CD8-positive, alpha-beta memory T cell (primary cell): ENCODE results near the gene PIK3R6. TPM values are rescaled to one million over a fixed set of nuclear protein-coding genes. Genes with fewer than 3 reads are reported as not detected.

Source experiments
- CTCF ChIA-PET: fragments of 350-600 bp; sonication (Branson Sonifier 250); formaldehyde crosslinking; loops from one replicate; lab custom pipeline; 2021; ENCODE audit warnings: antibody characterized with exemption; lab: Charles Lee
- POLR2A ChIA-PET: fragments of 350-600 bp; sonication (Branson Sonifier 250); formaldehyde crosslinking; loops from one replicate; lab custom pipeline; 2021; ENCODE audit warnings: antibody characterized with exemption; lab: Charles Lee
- DNase-seq, 5 donors: peaks; one replicate each; pipeline versions ENCODE4 v3.0.0 to v3.0.0-alpha.2; 2020 to 2022; ENCODE audit warnings: mixed read lengths in 1 of 5
- H3K27ac ChIP-seq: one replicate; pipeline ENCODE4 v1.7.0; 2013; ENCODE audit warnings: low read depth, mild to moderate bottlenecking, low read length, moderate library complexity
- H3K27me3 ChIP-seq: 2 replicates; pipeline ENCODE4 v1.7.0; 2013; ENCODE audit warnings: low read length, mild to moderate bottlenecking; ENCODE audit not compliant: insufficient read depth, poor library complexity, severe bottlenecking
- H3K36me3 ChIP-seq: 2 replicates; pipeline ENCODE4 v1.7.0; 2013; ENCODE audit warnings: mild to moderate bottlenecking, low read length, moderate library complexity; ENCODE audit not compliant: insufficient read depth
- H3K4me1 ChIP-seq: 2 replicates; pipeline ENCODE4 v1.7.0; 2013; ENCODE audit warnings: mild to moderate bottlenecking, low read length, moderate library complexity; ENCODE audit not compliant: insufficient read depth
- H3K4me3 ChIP-seq: 2 replicates; pipeline ENCODE4 v1.7.0; 2013; ENCODE audit warnings: mild to moderate bottlenecking, low read length
- H3K9me3 ChIP-seq: 2 replicates; pipeline ENCODE4 v1.7.0; 2013; ENCODE audit warnings: mild to moderate bottlenecking, low read length
- H3K27ac Mint-ChIP-seq, 8 donors: one replicate each; pipeline ENCODE4 v1.8.0; 2020 to 2021; ENCODE audit warnings: mixed read lengths in 8 of 8, mild to moderate bottlenecking in 6 of 8, inconsistent platforms in 3 of 8, moderate library complexity in 3 of 8
- H3K27me3 Mint-ChIP-seq, 2 donors: one replicate each; pipeline ENCODE4 v1.8.0; 2020 to 2021; ENCODE audit warnings: mixed read lengths in 2 of 2, mild to moderate bottlenecking in 1 of 2, moderate library complexity in 1 of 2
- H3K36me3 Mint-ChIP-seq, 3 donors: one replicate each; pipeline ENCODE4 v1.8.0; 2020 to 2021; ENCODE audit warnings: mixed read lengths in 3 of 3, inconsistent platforms in 1 of 3, mild to moderate bottlenecking in 1 of 3
- H3K4me1 Mint-ChIP-seq, 3 donors: one replicate each; pipeline ENCODE4 v1.8.0; 2020 to 2021; ENCODE audit warnings: mixed read lengths in 3 of 3, inconsistent platforms in 1 of 3, mild to moderate bottlenecking in 1 of 3
- H3K4me3 Mint-ChIP-seq, 7 donors: one replicate each; pipeline ENCODE4 v1.8.0; 2020 to 2021; ENCODE audit warnings: mixed read lengths in 7 of 7, mild to moderate bottlenecking in 6 of 7, moderate library complexity in 4 of 7, inconsistent platforms in 2 of 7
- H3K9me3 Mint-ChIP-seq, 5 donors: one replicate each; pipeline ENCODE4 v1.8.0; 2020 to 2022; ENCODE audit warnings: mixed read lengths in 5 of 5, mild to moderate bottlenecking in 3 of 5, moderate library complexity in 2 of 5, inconsistent platforms in 1 of 5
- polyA plus RNA-seq: library from polyadenylated mRNA; unstranded; fragments of 300-500 nt; fragmentation: Illumina TruSeq; gene quantifications from one replicate; pipeline ENCODE4 v1.2.3, GENCODE V29; 2021
- total RNA-seq, 2 experiments: library from RNA; stranded (reverse); gene quantifications; one replicate each; pipeline ENCODE4 v1.2.3, GENCODE V29; 2021

Gene PIK3R6
- total and polyA plus RNA-seq, 3 experiments from 2014 or later: 0.18 to 0.61 (median 0.35) TPM

DNA sequence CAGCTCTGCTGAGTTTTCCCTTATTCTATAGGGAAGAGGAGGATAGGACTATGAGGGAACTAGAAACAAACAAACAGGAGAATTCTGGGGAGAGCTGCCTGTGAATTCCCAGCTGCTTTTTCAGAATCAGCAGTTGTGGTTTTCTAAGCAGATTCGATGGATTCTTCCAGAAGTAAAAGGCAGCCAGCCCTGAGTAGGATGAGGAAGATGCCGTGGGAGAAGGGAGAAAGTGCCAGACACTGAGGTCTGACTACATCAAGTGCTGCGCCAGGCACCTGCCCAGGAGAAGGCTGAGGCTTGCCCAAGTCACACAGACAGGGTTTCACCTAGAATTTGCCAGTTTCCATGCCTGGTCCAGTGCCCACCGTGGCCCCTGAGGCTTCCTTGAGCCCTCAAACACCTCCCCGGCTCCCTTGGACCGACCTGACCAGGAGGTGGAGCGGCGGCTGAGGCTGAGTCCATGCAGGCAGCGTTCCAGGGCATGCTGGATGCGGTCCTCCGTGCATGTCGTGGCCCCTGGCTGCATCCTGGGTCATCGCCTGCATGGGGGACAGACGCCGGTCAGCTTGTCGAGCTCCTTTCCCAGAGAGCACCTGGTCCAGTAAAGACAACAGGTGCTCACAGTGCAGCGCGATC is 43.6 kb upstream of the PIK3R6 start:
- H3K27ac Mint-ChIP-seq: peak overlapping the region in 7 of 8 donors; percentile 29 to 85 (median 77)
- H3K4me3 ChIP-seq: no peak overlapping the region
- no peaks in the 10 kb centered on the region for H3K9me3 Mint-ChIP-seq
- CTCF ChIA-PET: interaction anchor here (1.0 kb wide), 1 partner anchor 10 kb away, joined by 4 read pairs; no protein-coding TSS in a partner anchor
- H3K36me3 ChIP-seq: peaks cover 48% of the 10 kb centered on the region
- no peak overlapping the region for H3K4me3 Mint-ChIP-seq
- H3K27me3 Mint-ChIP-seq: no peaks in the 10 kb centered on the region
- H3K27ac ChIP-seq: no peak overlapping the region
- DNase-seq: no peak
- no peaks in the 10 kb centered on the region for H3K9me3 ChIP-seq
- no peaks in the 10 kb centered on the region for H3K4me1 ChIP-seq
- H3K4me1 Mint-ChIP-seq: peaks cover 20 to 51% (median 45%) of the 10 kb centered on the region in 3 donors
- POLR2A ChIA-PET: interaction anchor here (0.6 to 1.4 kb wide), 2 partner anchors 54 to 1457 kb away, joined by 4 to 5 read pairs; partner anchors contain the start of gene PIK3R5
- H3K27me3 ChIP-seq: no peaks in the 10 kb centered on the region
- H3K36me3 Mint-ChIP-seq: peaks cover 11 to 84% (median 17%) of the 10 kb centered on the region in 3 donors

DNA sequence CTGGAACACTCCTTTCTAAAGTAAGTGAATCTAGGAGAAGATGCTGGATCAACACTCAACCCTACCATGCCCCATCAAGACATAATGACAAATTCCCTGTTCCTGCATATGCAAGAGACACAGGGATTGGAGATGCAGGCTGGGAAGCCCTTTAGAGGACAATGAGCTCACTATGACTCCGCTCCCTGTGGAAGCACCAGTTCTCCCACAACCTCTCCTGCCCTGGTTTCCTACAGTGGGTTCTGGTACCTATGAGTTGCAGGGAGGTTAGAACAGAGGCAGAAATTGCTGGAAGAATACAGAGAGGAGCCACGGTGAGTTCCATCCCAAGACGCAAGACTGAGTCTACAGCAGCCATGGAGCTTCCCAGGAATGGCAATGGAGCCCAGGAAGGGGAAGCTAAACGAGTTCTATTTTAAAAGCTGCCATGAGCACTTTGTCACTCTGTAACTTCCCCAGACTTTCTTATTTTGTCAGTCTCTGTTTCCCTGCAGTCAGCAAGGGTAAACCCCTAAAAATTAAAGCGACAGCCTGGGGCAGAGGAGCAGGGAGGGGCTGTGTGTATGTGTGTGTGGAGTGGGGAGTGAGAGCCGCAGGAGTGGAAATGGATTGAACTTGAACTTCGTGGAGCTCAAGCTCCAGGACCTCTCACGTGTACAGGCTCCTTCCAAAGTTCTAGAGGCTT is 42.3 kb upstream of the PIK3R6 start:
- Histone ChIP-seq H3K4me3 (no peak overlapping the region), H3K36me3 (peaks cover 58% of the 10 kb centered on the region), H3K9me3 (no peaks in the 10 kb centered on the region), H3K27ac (no peak overlapping the region), H3K27me3 (no peaks in the 10 kb centered on the region), H3K4me1 (no peaks in the 10 kb centered on the region)
- no peak overlapping the region for H3K4me3 Mint-ChIP-seq
- H3K36me3 Mint-ChIP-seq: peaks cover 13 to 88% (median 21%) of the 10 kb centered on the region in 3 donors
- ChIA-PET POLR2A (interaction anchor here (1.4 kb wide), 1 partner anchor 55 kb away, joined by 4 read pairs; the partner anchor contains the start of gene PIK3R5), CTCF (interaction anchor here (1.0 kb wide), 1 partner anchor 9 kb away, joined by 4 read pairs; no protein-coding TSS in a partner anchor)
- H3K27ac Mint-ChIP-seq: peak overlapping the region in 5 of 8 donors; percentile 8 to 79 (median 46)
- H3K4me1 Mint-ChIP-seq: peaks cover 29 to 48% (median 47%) of the 10 kb centered on the region in 3 donors
- H3K9me3 Mint-ChIP-seq: no peaks in the 10 kb centered on the region
- no peak for DNase-seq
- H3K27me3 Mint-ChIP-seq: no peaks in the 10 kb centered on the region

DNA sequence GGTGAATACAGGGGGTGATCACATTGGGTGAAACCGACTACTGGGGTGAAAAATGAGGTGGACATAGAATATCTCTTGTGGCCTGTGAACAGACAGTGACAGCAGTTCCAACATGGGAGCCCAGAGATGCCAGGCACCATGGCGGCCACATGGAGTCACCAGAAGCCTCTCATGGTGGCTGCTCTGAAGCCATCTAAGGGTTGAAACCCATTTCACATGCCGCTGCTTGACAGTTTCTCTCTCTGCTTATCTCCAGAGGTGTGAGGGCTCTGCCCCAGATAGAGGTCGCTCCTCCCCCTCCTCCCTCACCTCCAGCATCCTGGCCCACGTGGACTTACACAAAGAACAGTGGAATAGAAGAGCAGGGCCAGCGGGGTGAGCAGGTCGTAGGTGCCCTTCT is 37.9 kb upstream of the PIK3R6 start:
- Histone ChIP-seq H3K27me3 (no peaks in the 10 kb centered on the region), H3K36me3 (peaks cover 51% of the 10 kb centered on the region), H3K4me3 (no peak overlapping the region), H3K9me3 (no peaks in the 10 kb centered on the region), H3K27ac (no peak overlapping the region), H3K4me1 (peaks cover 16% of the 10 kb centered on the region)
- DNase-seq: peak in 2 of 5 donors; percentile 37
- H3K27me3 Mint-ChIP-seq: no peaks in the 10 kb centered on the region
- H3K27ac Mint-ChIP-seq: peak overlapping the region; percentile 62 to 94 (median 89)
- ChIA-PET CTCF (no interaction called here), POLR2A (no interaction called here)
- no peaks in the 10 kb centered on the region for H3K9me3 Mint-ChIP-seq
- H3K4me1 Mint-ChIP-seq: peaks cover 41 to 44% (median 42%) of the 10 kb centered on the region in 3 donors
- peaks cover 21 to 82% (median 30%) of the 10 kb centered on the region in 3 donors for H3K36me3 Mint-ChIP-seq
- peak overlapping the region in 3 of 7 donors; percentile 4 to 39 (median 26) for H3K4me3 Mint-ChIP-seq

DNA sequence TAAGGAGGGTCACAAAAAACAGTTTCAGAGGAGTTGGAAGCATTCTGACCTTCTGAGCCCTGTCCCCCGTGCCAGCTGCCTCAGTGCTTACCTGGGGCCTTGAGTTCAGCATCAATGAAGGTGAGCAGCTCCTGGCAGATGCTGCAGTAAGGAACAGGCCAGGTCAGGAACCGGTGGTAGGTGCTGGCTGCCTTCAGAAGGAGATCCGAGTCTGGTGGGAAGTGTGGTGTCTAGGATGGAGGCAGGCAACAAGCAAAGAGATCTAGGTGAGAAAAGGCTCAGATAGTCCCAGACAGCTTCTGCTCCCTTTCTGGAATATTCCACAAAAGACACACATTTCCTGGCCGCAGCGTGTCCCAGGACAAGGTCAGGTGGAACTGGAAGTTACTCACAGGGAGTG is 37.2 kb upstream of the PIK3R6 start:
- peaks cover 46% of the 10 kb centered on the region for H3K36me3 ChIP-seq
- ChIA-PET POLR2A (no interaction called here), CTCF (no interaction called here)
- H3K9me3 ChIP-seq: no peaks in the 10 kb centered on the region
- peaks cover 22% of the 10 kb centered on the region for H3K4me1 ChIP-seq
- no peak for DNase-seq
- Mint-ChIP-seq H3K36me3 (peaks cover 25 to 81% (median 30%) of the 10 kb centered on the region in 3 donors), H3K9me3 (no peaks in the 10 kb centered on the region), H3K4me3 (no peak overlapping the region), H3K27ac (peak overlapping the region; percentile 61 to 94 (median 89)), H3K4me1 (peaks cover 47 to 49% (median 48%) of the 10 kb centered on the region in 3 donors), H3K27me3 (no peaks in the 10 kb centered on the region)
- H3K4me3 ChIP-seq: no peak overlapping the region
- no peak overlapping the region for H3K27ac ChIP-seq
- H3K27me3 ChIP-seq: no peaks in the 10 kb centered on the region

DNA sequence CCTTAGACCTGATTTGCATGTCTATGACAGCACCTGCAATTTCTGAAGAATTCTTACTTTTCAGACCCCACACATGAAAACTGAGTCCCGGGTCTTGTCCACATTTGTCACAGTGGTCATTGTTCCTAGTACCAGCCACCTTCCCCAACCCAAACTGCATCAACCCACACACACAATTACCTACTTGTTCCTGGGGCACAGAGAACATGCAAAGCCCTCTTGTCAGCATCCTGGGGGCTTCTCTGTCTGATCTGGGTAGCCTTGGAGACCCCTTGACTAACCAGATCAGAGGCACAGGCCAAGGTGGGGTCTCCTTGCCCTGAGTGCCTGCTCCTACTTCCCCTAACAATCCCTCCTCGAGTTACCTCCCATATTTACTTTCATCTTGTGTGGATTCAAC is 36.7 kb upstream of the PIK3R6 start:
- H3K27me3 Mint-ChIP-seq: no peaks in the 10 kb centered on the region
- no peaks in the 10 kb centered on the region for H3K27me3 ChIP-seq
- POLR2A ChIA-PET: no interaction called here

DNA sequence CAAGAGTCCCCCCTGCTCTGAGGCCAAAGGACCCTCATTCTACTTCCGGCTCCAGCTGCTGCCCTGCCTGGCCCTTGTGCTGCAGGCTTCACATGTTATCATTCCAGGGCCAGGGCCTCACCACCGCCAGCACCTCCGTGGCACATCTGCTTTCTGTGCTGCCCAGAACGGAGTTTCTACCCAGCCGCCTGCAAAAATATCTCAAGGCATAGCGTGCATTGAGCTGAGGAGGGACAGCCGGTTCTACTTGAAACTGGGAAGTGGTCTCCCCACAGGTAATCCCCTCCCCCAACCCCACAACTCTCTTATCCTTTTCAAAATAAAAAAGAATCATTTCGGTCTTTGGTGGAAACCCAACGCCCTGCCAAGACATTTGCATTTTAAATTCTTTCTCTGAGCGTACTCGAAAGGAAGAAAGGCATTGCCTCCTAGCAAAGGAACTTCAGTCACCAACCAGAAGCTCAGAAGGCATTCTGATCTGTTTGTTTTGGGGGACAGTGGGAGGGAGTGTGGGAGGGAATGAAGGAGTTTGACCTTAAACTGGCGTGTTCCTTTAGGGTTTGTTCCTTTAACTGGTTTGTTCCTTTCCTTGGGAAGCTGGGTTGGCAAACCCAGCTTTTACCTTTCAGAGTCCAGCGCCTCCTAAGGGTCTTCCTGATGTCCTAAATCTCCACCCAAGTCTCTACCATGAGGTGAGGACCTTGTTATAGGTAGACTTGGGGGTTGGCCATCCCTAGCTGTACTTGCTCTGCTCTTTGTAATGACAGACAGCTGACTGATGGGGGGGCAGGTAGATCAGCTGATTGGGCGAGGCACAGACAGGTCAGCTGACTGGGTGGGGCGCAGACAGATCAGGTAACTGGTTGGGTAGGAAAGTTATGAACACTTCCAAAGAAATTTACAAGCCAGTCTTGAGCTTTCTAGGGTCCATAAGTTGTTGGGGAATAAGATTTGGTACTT is 33.4 kb upstream of the PIK3R6 start:
- H3K36me3 Mint-ChIP-seq: peaks cover 18 to 81% (median 32%) of the 10 kb centered on the region in 3 donors
- Histone ChIP-seq H3K9me3 (no peaks in the 10 kb centered on the region), H3K4me3 (no peak overlapping the region), H3K27ac (no peak overlapping the region), H3K36me3 (peaks cover 40% of the 10 kb centered on the region), H3K4me1 (peaks cover 60% of the 10 kb centered on the region), H3K27me3 (no peaks in the 10 kb centered on the region)
- H3K9me3 Mint-ChIP-seq: no peaks in the 10 kb centered on the region
- peak overlapping the region; percentile 93 to 99 (median 97) for H3K27ac Mint-ChIP-seq
- POLR2A ChIA-PET: interaction anchor here (0.7 to 1.0 kb wide), 4 partner anchors 12 to 60 kb away, joined by 3 to 4 read pairs (median 4); no protein-coding TSS in a partner anchor
- peak overlapping the region in 3 of 7 donors; percentile 5 to 24 (median 19) for H3K4me3 Mint-ChIP-seq
- H3K27me3 Mint-ChIP-seq: peaks cover 0 to 1% of the 10 kb centered on the region in 2 donors
- CTCF ChIA-PET: interaction anchor here (0.9 to 3.4 kb wide), 7 partner anchors 8 to 97 kb away, joined by 3 to 18 read pairs (median 7); partner anchors contain the start of gene PIK3R5
- peak in 1 of 5 donors; percentile 46 for DNase-seq
- H3K4me1 Mint-ChIP-seq: peaks cover 77 to 81% (median 80%) of the 10 kb centered on the region in 3 donors

More for the DNA sequence above, 36.7 kb upstream of the PIK3R6 start:
- Histone ChIP-seq H3K9me3 (no peaks in the 10 kb centered on the region), H3K27ac (no peak overlapping the region), H3K4me1 (peaks cover 27% of the 10 kb centered on the region), H3K36me3 (peaks cover 43% of the 10 kb centered on the region), H3K4me3 (no peak overlapping the region)
- DNase-seq: no peak
- Mint-ChIP-seq H3K4me1 (peaks cover 52 to 53% (median 53%) of the 10 kb centered on the region in 3 donors), H3K27ac (peak overlapping the region; percentile 61 to 94 (median 84)), H3K9me3 (no peaks in the 10 kb centered on the region), H3K36me3 (peaks cover 25 to 78% (median 32%) of the 10 kb centered on the region in 3 donors), H3K4me3 (peak overlapping the region in 1 of 7 donors; percentile 29)
- CTCF ChIA-PET: no interaction called here

DNA sequence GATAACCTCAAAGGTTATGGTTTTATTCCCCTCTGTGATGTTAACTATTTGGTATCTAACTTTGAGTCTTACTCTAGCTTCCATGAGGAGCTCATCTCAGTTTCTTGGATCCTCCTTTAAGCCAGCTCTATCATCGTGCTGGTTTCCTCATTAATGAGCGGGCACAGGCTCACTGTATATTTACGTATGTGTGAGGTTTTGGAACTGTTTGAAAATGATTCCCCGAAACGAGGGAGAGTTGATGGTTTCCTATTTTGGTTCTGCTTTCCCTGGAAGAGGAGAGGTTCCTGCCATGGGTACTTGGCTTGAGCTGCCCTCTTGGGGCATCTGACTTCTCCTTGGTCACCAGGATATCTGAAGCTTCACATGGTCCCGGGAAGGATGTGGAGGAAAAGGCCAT is 32.7 kb upstream of the PIK3R6 start:
- Mint-ChIP-seq H3K36me3 (peaks cover 18 to 81% (median 30%) of the 10 kb centered on the region in 3 donors), H3K4me1 (peaks cover 77 to 84% (median 81%) of the 10 kb centered on the region in 3 donors), H3K27ac (peak overlapping the region; percentile 93 to 99 (median 97)), H3K9me3 (no peaks in the 10 kb centered on the region), H3K4me3 (peak overlapping the region in 6 of 7 donors; percentile 37 to 67 (median 53)), H3K27me3 (peaks cover 0 to 1% of the 10 kb centered on the region in 2 donors)
- H3K9me3 ChIP-seq: no peaks in the 10 kb centered on the region
- H3K36me3 ChIP-seq: peaks cover 40% of the 10 kb centered on the region
- H3K27me3 ChIP-seq: no peaks in the 10 kb centered on the region
- H3K4me3 ChIP-seq: no peak overlapping the region
- H3K4me1 ChIP-seq: peaks cover 67% of the 10 kb centered on the region
- DNase-seq: no peak
- no peak overlapping the region for H3K27ac ChIP-seq
- CTCF ChIA-PET: interaction anchor here (0.9 to 3.4 kb wide), 8 partner anchors 8 to 98 kb away, joined by 3 to 18 read pairs (median 6); partner anchors contain the start of gene PIK3R5
- POLR2A ChIA-PET: interaction anchor here (0.8 to 1.9 kb wide), 3 partner anchors 12 to 65 kb away, joined by 3 to 14 read pairs (median 4); partner anchors contain the start of gene PIK3R5
